ENCODE data around the gene CDC23. TPM values are rescaled to one million over a fixed set of nuclear protein-coding genes. Genes with fewer than 3 reads are reported as not detected.

The CDC23 gene
- total and polyA plus RNA-seq, 2 of the 8 experiments (the other 6 are each of a cell fraction or from before 2014, with no cell fraction given), result 32.6 to 45.7 TPM

GRCh38 chr5:138234651-138235050 lies 21.5 kb upstream of the CDC23 start:
- no peak overlapping the region for H4K8ac ChIP-seq (ENCODE audit: extremely low read depth, insufficient read depth, low read length)
- POLR2A ChIA-PET (ENCODE audit: partially characterized antibody), result interaction anchor here (2.6 kb wide), 1 partner anchor 21 kb away, joined by 7 read pairs; the partner anchor contains the start of gene CDC23
- no peak overlapping the region for H4K5ac ChIP-seq (ENCODE audit: insufficient read length, low read depth, low read length)
- H2BK20ac ChIP-seq (ENCODE audit: low read length), result no peak overlapping the region
- no peak overlapping the region for H2BK15ac ChIP-seq (ENCODE audit: low read length)
- H3K79me2 ChIP-seq (ENCODE audit: control insufficient read depth in 1 of 2, insufficient read depth in 2 of 2, low read length in 2 of 2), result no peaks in the 10 kb centered on the region
- no peak overlapping the region for H3K4me3 ChIP-seq (ENCODE audit: extremely low read depth in 1 of 4, insufficient read depth in 2 of 4, low read depth in 3 of 4, low read length in 4 of 4)
- no peaks in the 10 kb centered on the region for H4K20me1 ChIP-seq (replicated peaks in 1 of 2; ENCODE audit: control insufficient read depth in 1 of 2, insufficient read depth in 2 of 2, low read length in 2 of 2)
- H2BK120ac ChIP-seq (replicated peaks; ENCODE audit: low read depth, low read length), result no peak overlapping the region
- CTCF ChIA-PET (ENCODE audit: partially characterized antibody), result interaction anchor here (1.1 to 11.8 kb wide), 5 partner anchors 11 to 117 kb away, joined by 3 to 112 read pairs (median 4); no protein-coding TSS in a partner anchor
- H3K27me3 ChIP-seq (replicated peaks in 1 of 4; ENCODE audit: control insufficient read depth in 3 of 4, extremely low read depth in 1 of 4, insufficient read depth in 3 of 4, low read length in 3 of 4), result peaks cover 0 to 3% (median 0%) of the 10 kb centered on the region in 4 experiments; a peak in 3 of 7 replicates
- no peak overlapping the region for H3K27ac ChIP-seq (ENCODE audit: low read depth, low read length)
- no peaks in the 10 kb centered on the region for H3K4me1 ChIP-seq (replicated peaks in 1 of 4; ENCODE audit: control insufficient read depth in 3 of 4, insufficient read depth in 4 of 4, low read length in 3 of 4)
- no peak overlapping the region for H2AK5ac ChIP-seq (ENCODE audit: low read depth, low read length)
- no peak overlapping the region for H4K91ac ChIP-seq (replicated peaks; ENCODE audit: insufficient read length, low read length)
- H3K14ac ChIP-seq (ENCODE audit: insufficient read length), result no peak overlapping the region
- H2AFZ ChIP-seq (ENCODE audit: low read length), result no peak overlapping the region
- H3K23me2 ChIP-seq (ENCODE audit: low read depth, low read length), result no peaks in the 10 kb centered on the region; the same call in 1 of the 2 replicates
- no peaks in the 10 kb centered on the region for H3K79me1 ChIP-seq (ENCODE audit: low read depth, low read length)
- H3K56ac ChIP-seq (replicated peaks; ENCODE audit: insufficient read length, low read depth, low read length), result no peak overlapping the region
- FAIRE-seq, result no peak
- 94% methylated on average over 2 of the region's 2 CpGs; no CpG with 5 or more reads in 1 of the 2 experiments for WGBS, 2 experiments (ENCODE audit: extremely low coverage in 1 of 2, insufficient coverage in 1 of 2, insufficient read length in 1 of 2, insufficient replicate concordance in 2 of 2, low coverage in 1 of 2, low lambda C conversion rate in 2 of 2, missing lambda C conversion rate in 1 of 2)
- H3K36me3 ChIP-seq (ENCODE audit: control insufficient read depth in 2 of 4, insufficient read depth in 4 of 4, low read length in 3 of 4), result no peaks in the 10 kb centered on the region
- H3K4ac ChIP-seq (replicated peaks; ENCODE audit: insufficient read length, low read depth, low read length), result no peak overlapping the region
- no peak overlapping the region for H3K23ac ChIP-seq (ENCODE audit: insufficient read length)
- H3K4me2 ChIP-seq (ENCODE audit: insufficient read depth in 1 of 2, low read depth in 2 of 2, low read length in 2 of 2), result no peak overlapping the region
- H2BK5ac ChIP-seq (ENCODE audit: low read depth, low read length), result no peak overlapping the region
- H2BK12ac ChIP-seq (ENCODE audit: low read depth, low read length), result no peak overlapping the region
- no peak overlapping the region for H3K9ac ChIP-seq (replicated peaks in 1 of 4; ENCODE audit: extremely low read depth in 1 of 4, low read depth in 3 of 4, low read length in 3 of 4)
- DNase-seq (ENCODE audit: low read depth in 1 of 2, low spot score in 2 of 2), result no peak
- no peaks in the 10 kb centered on the region for H3K9me3 ChIP-seq (ENCODE audit: insufficient read depth in 2 of 2, low read depth in 1 of 2, low read length in 1 of 2)
- no peak overlapping the region for H3K18ac ChIP-seq (ENCODE audit: extremely low read depth, low read length)
- TF ChIP-seq CEBPB (IDR thresholded peaks at IDR 0.05; ENCODE audit: low read depth, low read length) (no peak), SIRT6 (IDR thresholded peaks at IDR 0.05; ENCODE audit: low read length) (no peak)
- TF ChIP-seq, protein P1, sequence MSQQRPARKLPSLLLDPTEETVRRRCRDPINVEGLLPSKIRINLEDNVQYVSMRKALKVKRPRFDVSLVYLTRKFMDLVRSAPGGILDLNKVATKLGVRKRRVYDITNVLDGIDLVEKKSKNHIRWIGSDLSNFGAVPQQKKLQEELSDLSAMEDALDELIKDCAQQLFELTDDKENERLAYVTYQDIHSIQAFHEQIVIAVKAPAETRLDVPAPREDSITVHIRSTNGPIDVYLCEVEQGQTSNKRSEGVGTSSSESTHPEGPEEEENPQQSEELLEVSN (IDR thresholded peaks at IDR 0.05), result no peak
